Measurements from ENCODE around the gene SLC35E4.
"Not testable (repeated sequence)": the region's sequence is repeated elsewhere in the genome, so short reads cannot be mapped to it uniquely, and the experiment has no call there.

SLC35E4 gene

GRCh38 chr22:30612789-30613188, 22.8 kb upstream of the SLC35E4 start:
- DNase-seq, result no peak

GRCh38 chr22:30614268-30614667, 21.3 kb upstream of the SLC35E4 start:
- DNase-seq, result no peak

GRCh38 chr22:30614879-30615278, 20.7 kb upstream of the SLC35E4 start:
- no peak for DNase-seq

- no peak for DNase-seq
These were observed 20.0 kb upstream of the SLC35E4 start for GRCh38 chr22:30615543-30615954.

GRCh38 chr22:30617819-30618218, 17.8 kb upstream of the SLC35E4 start:
- no peak for DNase-seq

DNA sequence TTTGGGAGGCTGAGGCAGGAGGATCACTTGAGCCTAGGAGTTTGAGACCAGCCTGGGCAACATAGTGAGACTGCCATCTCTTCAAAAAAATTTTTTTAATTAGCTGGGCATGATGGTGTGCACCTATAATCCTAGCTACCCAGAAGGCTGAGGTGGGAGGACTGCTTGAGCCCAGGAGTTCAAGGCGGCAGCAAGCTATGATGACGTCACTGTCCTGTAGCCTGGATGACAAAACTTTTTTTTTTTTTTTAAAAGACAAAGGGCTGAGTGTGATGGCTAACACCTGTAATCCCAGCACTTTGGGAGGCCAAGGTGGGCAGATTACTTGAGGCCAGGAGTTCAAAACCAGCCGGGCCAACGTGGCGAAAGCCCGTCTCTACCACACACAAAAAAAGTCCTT, 15.7 kb upstream of the SLC35E4 start:
- not testable (repeated sequence) for DNase-seq

DNA sequence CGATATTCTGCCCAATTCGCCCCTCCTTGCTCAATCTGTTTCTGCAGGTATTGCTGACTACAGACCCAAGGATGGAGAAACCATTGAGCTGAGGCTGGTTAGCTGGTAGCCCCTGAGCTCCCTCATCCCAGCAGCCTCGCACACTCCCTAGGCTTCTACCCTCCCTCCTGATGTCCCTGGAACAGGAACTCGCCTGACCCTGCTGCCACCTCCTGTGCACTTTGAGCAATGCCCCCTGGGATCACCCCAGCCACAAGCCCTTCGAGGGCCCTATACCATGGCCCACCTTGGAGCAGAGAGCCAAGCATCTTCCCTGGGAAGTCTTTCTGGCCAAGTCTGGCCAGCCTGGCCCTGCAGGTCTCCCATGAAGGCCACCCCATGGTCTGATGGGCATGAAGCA, 9.2 kb upstream of the SLC35E4 start:
- DNase-seq, result no peak

DNA sequence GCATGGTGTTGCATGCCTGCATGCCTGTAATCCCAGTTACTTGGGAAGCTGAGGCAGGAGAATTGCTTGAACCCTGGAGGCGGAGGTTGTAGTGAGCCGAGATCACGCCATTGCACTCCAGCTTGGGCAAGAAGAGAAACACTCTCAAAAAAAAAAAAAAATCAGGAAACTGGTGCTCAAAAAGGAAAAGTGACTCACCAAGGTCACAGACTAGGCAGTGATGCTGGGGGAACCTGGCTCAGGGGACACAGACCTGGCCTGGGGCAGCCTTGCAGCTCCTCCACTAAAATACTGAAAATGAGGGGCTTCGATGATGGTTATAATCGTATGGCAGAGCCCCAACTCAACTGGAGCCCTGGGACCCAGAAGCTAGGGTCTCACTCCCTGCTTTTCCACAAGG, 8.1 kb upstream of the SLC35E4 start:
- no peak for DNase-seq

GRCh38 chr22:30628491-30628890, 7.1 kb upstream of the SLC35E4 start:
- no peak for DNase-seq

DNA sequence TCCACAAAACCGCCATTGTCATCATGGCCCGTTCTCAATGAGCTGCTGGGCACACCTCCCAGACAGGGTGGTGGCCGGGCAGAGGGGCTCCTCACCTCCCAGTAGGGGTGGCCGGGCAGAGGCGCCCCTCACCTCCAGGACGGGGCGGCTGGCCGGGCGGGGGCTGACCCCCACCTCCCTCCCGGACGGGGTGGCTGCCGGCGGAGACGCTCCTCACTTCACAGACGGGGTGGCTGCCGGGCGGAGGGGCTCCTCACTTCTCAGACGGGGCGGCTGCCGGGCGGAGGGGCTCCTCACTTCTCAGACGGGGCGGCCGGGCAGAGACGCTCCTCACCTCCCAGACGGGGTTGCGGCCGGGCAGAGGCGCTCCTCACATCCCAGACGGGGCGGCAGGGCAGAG, 4.1 kb upstream of the SLC35E4 start:
- not testable (repeated sequence) for DNase-seq

DNA sequence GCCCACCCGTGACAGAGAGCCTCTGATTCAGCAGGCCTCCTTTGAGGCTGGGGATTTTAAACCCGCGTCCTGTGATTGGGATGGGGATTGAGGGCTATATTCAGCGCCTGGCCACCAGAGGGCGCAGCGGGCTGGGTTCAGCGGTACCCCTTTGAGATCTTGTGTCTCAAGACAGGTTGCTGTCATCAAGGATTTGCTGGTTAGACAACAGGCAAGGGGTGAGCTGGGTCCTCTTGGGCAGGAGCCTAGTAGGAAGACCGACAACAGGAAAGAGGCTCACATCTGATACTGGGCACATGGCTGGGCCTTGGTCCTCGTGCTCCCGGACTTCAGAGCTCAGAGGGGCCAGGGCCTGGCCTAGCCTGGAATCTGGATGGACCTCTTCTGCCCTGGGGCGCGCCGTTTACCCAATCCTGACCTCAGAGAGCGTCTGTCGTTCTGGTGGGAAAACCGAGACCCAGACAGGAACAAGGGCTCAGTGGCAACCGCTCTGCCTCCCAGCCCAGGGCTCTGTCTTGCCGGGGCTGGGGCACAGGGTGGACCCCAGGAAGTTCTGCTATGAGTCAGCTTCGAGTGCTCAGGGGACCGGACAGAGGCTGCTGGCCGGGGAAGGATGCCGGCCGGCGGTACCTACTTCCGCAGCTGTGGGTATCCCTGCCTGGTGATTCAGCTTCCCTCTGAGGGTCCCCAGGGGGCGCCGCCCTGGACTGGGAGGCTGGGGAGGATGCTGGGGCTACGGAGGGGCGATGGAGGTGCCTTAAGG, 929 bp upstream of the SLC35E4 start:
- DNase-seq, result peak; percentile 70

DNA sequence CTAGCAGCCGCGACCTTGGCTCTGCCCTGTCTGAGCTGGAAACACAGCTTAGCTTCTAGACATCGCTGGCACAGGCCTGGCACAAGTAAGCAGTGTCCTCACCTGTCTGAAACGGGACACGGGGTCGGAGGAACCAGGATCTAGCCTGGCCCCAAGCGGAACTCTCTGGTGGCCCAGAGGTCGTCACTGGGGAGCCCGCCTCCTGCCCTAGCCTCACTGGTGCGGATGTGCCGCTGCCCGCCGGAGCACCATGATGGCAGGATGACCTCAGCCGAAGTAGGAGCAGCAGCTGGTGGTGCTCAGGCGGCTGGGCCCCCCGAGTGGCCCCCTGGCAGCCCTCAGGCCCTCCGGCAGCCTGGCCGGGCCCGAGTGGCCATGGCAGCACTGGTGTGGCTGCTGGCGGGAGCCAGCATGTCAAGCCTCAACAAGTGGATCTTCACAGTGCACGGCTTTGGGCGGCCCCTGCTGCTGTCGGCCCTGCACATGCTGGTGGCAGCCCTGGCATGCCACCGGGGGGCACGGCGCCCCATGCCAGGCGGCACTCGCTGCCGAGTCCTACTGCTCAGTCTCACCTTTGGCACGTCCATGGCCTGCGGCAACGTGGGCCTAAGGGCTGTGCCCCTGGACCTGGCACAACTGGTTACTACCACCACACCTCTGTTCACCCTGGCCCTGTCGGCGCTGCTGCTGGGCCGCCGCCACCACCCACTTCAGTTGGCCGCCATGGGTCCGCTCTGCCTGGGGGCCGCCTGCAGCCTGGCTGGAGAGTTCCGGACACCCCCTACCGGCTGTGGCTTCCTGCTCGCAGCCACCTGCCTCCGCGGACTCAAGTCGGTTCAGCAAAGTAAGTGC, 871 bp downstream of the SLC35E4 start:
- no peak for DNase-seq

DNA sequence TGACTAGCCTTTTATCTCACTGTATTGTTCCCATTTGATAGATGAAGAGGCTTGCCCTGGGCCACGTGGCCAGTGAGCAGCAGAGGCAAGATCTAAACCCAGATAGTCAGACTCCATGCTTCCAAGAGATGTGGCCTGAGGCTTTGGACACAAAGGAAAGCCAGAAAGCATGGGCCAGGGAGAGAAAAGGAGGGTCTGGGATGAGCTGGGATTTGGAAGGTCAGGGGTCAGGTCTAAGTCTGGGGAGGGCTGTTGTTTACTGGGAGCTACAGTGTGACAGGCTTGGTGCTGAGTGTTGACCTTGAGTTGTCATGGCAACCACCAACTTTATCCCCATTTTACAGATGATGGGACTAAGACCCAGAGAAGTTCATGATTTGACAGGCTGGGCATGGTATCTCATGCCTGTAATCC, 2.1 kb downstream of the SLC35E4 start:
- DNase-seq, result no peak

GRCh38 chr22:30640361-30640760, 4.8 kb downstream of the SLC35E4 start:
- no peak for DNase-seq

- no peak for DNase-seq
These were observed 5.4 kb downstream of the SLC35E4 start for GRCh38 chr22:30640839-30641430.

DNA sequence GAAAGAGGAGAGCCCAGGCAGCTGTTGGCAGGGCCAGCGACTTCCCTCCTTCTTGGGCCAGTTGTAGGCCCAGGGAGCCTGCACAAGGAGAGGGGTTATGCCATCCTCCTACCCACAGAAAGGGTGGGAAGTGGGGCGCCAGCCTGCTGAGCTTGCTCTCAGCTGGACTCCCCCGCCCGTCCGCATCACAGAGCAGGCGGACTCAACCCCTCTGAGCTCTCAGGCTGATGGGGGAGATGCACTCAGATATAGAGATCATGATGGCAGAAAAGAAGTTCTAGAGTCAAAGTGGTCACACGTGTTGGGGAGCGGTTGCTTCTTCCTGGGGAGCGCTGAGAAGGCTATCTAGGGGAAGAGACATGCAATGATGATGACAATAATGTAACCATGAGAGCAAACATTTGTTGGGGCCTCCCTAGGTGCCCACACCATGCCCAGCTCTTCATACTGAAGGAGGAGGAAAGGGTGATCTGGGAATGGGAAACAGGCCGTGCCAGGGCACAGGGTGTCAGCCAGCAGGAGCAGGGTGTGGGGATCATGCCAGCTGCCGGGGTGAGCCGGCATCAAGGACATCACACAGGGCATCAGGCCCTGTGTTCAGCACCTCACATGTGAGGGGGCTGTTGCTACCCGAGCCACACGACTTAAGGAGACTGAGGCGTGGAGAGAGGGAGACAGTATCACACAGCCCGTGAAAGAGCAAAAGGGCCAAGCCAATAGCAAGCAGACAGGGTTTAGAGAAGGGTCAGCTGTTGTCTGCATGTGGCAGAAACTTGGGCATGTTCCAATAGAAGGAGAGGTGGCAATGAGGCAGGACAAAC, 7.7 kb downstream of the SLC35E4 start:
- no peak for DNase-seq

DNA sequence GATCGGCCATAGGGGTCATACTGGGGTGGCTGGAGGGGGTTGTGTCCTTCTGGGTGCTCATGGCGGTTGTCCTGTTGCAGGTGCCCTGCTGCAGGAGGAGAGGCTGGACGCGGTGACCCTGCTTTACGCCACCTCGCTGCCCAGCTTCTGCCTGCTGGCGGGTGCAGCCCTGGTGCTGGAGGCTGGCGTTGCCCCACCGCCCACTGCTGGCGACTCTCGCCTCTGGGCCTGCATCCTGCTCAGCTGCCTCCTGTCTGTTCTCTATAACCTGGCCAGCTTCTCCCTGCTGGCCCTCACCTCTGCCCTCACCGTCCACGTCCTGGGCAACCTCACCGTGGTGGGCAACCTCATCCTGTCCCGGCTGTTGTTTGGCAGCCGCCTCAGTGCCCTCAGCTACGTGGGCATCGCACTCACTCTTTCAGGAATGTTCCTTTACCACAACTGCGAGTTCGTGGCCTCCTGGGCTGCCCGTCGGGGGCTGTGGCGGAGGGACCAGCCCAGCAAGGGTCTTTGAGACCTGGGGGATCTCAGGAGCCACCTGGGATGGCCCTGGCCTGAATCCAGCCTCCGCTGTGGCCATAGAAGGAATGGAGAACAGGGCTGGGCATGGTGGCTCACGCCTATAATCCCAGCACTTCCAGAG, 11.1 kb downstream of the SLC35E4 start:
- DNase-seq, result no peak

- DNase-seq, result no peak
These were observed 12.0 kb downstream of the SLC35E4 start for GRCh38 chr22:30647536-30647935.

GRCh38 chr22:30648825-30649224, 13.2 kb downstream of the SLC35E4 start:
- no peak for DNase-seq

DNA sequence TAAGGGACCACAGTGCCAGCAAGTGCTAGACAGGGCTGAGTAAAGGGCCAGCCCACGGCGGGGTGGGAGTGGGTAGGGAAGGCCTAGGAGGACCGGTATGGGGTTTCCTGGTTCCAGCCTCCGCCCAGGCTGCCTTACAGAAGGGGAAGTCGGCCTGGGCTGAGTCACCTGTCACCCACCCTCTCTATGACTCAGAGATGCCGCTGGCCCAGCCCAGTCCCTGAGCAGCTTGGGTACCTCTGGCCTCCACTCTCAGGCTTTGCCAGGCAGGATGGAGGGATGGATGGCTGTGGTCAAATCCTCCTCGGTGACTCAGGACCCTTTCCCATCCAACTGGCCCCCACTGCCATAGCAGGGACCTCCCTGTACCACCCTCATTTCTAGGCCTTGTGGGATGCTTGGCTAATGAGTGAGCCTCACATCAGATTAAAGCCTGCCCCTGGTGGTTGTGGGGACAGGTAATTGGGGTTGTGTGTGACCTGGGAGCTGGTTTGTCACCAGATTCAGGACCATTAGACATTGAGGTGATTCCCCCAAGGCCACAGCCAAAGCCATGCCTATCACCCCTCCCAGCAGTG, 13.9 kb downstream of the SLC35E4 start:
- no peak for DNase-seq

DNA sequence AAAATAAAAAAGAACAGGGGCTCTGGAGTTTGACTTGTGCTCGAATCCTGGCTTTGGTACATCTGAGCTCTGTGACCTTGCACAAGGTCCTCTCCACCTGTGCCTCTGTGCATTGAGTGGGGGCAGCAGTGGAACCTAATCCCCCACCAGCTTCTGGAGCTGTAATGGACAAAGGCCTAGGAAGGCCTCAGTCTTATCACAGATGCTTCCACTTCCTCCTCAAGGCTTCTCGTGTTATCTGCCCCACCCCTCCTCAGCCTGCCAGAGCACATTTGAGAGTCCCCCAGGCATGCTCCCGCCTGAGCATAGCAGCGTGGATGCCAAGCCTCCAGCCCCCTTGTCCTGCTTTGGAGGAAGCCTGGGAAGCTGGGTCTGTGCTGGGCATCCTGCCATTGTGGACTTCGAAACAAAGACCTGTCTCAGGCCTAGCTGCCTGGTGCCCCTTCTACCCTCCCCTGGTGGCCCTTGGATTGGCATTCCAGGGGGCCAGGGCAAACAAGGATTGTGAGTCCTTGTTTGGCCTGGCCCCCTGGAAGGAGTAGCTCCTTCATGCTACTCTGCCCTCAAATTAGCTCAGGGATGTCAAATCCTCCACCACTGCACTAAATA, 15.0 kb downstream of the SLC35E4 start:
- DNase-seq, result no peak

- no peak for DNase-seq
These were observed 17.3 kb downstream of the SLC35E4 start for GRCh38 chr22:30652852-30653251.

Measured in COR-L47 (cell line).